Endodermal cell (in vitro differentiated cells): ENCODE data around the gene GLIS2. TPM values are rescaled to one million over a fixed set of nuclear protein-coding genes. Genes with fewer than 3 reads are reported as not detected.

Experiments used
- DNase-seq: peaks from one replicate; pipeline ENCODE4 v3.0.0-alpha.2; 2017
- H3K27ac ChIP-seq: 2 replicates; pipeline ENCODE4 v1.5.1; 2013; ENCODE audit warnings: mild to moderate bottlenecking, low read depth, low read length, moderate library complexity
- H3K27me3 ChIP-seq: 2 replicates; pipeline ENCODE4 v1.6.1; 2013; ENCODE audit warnings: mild to moderate bottlenecking, low read length, moderate library complexity; ENCODE audit not compliant: insufficient read depth, control insufficient read depth, poor library complexity, severe bottlenecking
- H3K36me3 ChIP-seq: 2 replicates; pipeline ENCODE4 v1.7.0; 2013; ENCODE audit warnings: mild to moderate bottlenecking, low read length, moderate library complexity; ENCODE audit not compliant: control insufficient read depth, insufficient read depth
- H3K4me1 ChIP-seq: one replicate; pipeline ENCODE4 v1.7.0; 2013; ENCODE audit warnings: low read length; ENCODE audit not compliant: control insufficient read depth, insufficient read depth
- H3K4me3 ChIP-seq: 2 replicates; pipeline ENCODE4 v1.5.1; 2013; ENCODE audit warnings: mild to moderate bottlenecking, low read length, moderate library complexity
- H3K9ac ChIP-seq: 2 replicates; pipeline ENCODE4 v1.6.1; 2013; ENCODE audit warnings: mild to moderate bottlenecking, low read length, moderate library complexity; ENCODE audit not compliant: poor library complexity, severe bottlenecking; ENCODE audit errors: extremely low read depth
- H3K9me3 ChIP-seq: 2 replicates; pipeline ENCODE4 v1.6.1; 2013; ENCODE audit warnings: mild to moderate bottlenecking, low read length, moderate library complexity; ENCODE audit not compliant: control insufficient read depth
- H3K27ac Mint-ChIP-seq: 2 replicates; pipeline ENCODE4 v1.8.0; 2020; ENCODE audit warnings: mixed read lengths
- H3K27me3 Mint-ChIP-seq: 2 replicates; pipeline ENCODE4 v1.8.0; 2021; ENCODE audit warnings: mild to moderate bottlenecking, mixed read lengths; ENCODE audit not compliant: insufficient read depth
- H3K36me3 Mint-ChIP-seq: 2 replicates; pipeline ENCODE4 v1.8.0; 2020; ENCODE audit warnings: low read depth, mixed read lengths
- H3K4me1 Mint-ChIP-seq: 2 replicates; pipeline ENCODE4 v1.8.0; 2020; ENCODE audit warnings: mixed read lengths
- H3K4me3 Mint-ChIP-seq: 2 replicates; pipeline ENCODE4 v1.8.0; 2020; ENCODE audit warnings: mild to moderate bottlenecking, moderate library complexity, mixed read lengths
- H3K9me3 Mint-ChIP-seq: 2 replicates; pipeline ENCODE4 v1.8.0; 2020; ENCODE audit warnings: mild to moderate bottlenecking, mixed read lengths
- CTCF ChIP-seq: fragments of 200-600 bp; sonication (generic); conservative IDR thresholded peaks from 2 replicates; pipeline ENCODE4 v1.5.0; 2021; ENCODE audit warnings: antibody characterized with exemption, mild to moderate bottlenecking
- WGBS, 2 experiments: methylation state at CpG; one replicate each; pipeline versions ENCODE4 v1.1.5 to v1.1.7; 2013; ENCODE audit warnings: missing lambda C conversion rate in 2 of 2, mixed read lengths in 1 of 2; ENCODE audit not compliant: insufficient coverage in 1 of 2, insufficient read length in 1 of 2; 5-methylcytosine and 5-hydroxymethylcytosine counted together
- total RNA-seq, 2 donors: library from RNA; stranded (reverse); fragmentation: NEBNext Ultra II Directional in 1 of 2; extraction: Animal tissue kit (Norgen Biotek cat#: 25700) in 1 of 2; gene quantifications; 2 replicates in 1 of 2; 3 replicates in 1 of 2; pipeline ENCODE4 v1.2.1, GENCODE V29; 2021

The GLIS2 gene
- total RNA-seq, 2 donors from 2014 or later: 9.1 to 13.2 TPM

- no peaks in the 10 kb centered on the region for H3K4me1 Mint-ChIP-seq
- H3K9me3 Mint-ChIP-seq: peaks cover 10% of the 10 kb centered on the region
- Histone ChIP-seq H3K27ac (no peak overlapping the region), H3K36me3 (peaks cover 8% of the 10 kb centered on the region), H3K9me3 (no peaks in the 10 kb centered on the region), H3K27me3 (no peaks in the 10 kb centered on the region), H3K4me1 (no peaks in the 10 kb centered on the region), H3K4me3 (no peak overlapping the region), H3K9ac (no peak overlapping the region)
- H3K36me3 Mint-ChIP-seq: peaks cover 27% of the 10 kb centered on the region
- no peak overlapping the region for H3K4me3 Mint-ChIP-seq
- DNase-seq: no peak
- H3K27ac Mint-ChIP-seq: no peak overlapping the region
- 95% methylated on average over 12 to 14 of the region's 14 CpGs for WGBS, 2 experiments
- TF ChIP-seq CTCF: no peak
- no peaks in the 10 kb centered on the region for H3K27me3 Mint-ChIP-seq
These were observed 30.2 kb downstream of the GLIS2 start for GRCh38 chr16:4345836-4346781.

GRCh38 chr16:4347010-4347409 lies 31.1 kb downstream of the GLIS2 start:
- Mint-ChIP-seq H3K36me3 (peaks cover 27% of the 10 kb centered on the region), H3K4me1 (peaks cover 2% of the 10 kb centered on the region), H3K4me3 (no peak overlapping the region), H3K9me3 (peaks cover 10% of the 10 kb centered on the region), H3K27ac (peak overlapping the region; percentile 35), H3K27me3 (no peaks in the 10 kb centered on the region)
- H3K4me1 ChIP-seq: no peaks in the 10 kb centered on the region
- H3K27me3 ChIP-seq: no peaks in the 10 kb centered on the region
- no peak overlapping the region for H3K9ac ChIP-seq
- H3K36me3 ChIP-seq: peaks cover 8% of the 10 kb centered on the region
- H3K4me3 ChIP-seq: no peak overlapping the region
- H3K27ac ChIP-seq: no peak overlapping the region
- no peaks in the 10 kb centered on the region for H3K9me3 ChIP-seq
- 92 to 94% methylated on average over 8 of the region's 8 CpGs for WGBS, 2 experiments
- TF ChIP-seq CTCF: no peak
- DNase-seq: no peak

- Histone ChIP-seq H3K36me3 (peaks cover 8% of the 10 kb centered on the region), H3K4me1 (no peaks in the 10 kb centered on the region), H3K9me3 (no peaks in the 10 kb centered on the region), H3K9ac (no peak overlapping the region), H3K27me3 (no peaks in the 10 kb centered on the region), H3K27ac (no peak overlapping the region), H3K4me3 (no peak overlapping the region)
- peaks cover 2% of the 10 kb centered on the region for H3K4me1 Mint-ChIP-seq
- 91 to 99% methylated on average over 15 to 17 of the region's 17 CpGs for WGBS, 2 experiments
- no peak for DNase-seq
- TF ChIP-seq CTCF: no peak
- peaks cover 27% of the 10 kb centered on the region for H3K36me3 Mint-ChIP-seq
- H3K4me3 Mint-ChIP-seq: no peak overlapping the region
- peaks cover 10% of the 10 kb centered on the region for H3K9me3 Mint-ChIP-seq
- H3K27ac Mint-ChIP-seq: peak overlapping the region; percentile 16
- no peaks in the 10 kb centered on the region for H3K27me3 Mint-ChIP-seq
These were observed 32.1 kb downstream of the GLIS2 start for GRCh38 chr16:4347765-4348509.
